Measurements from ENCODE around the gene SEMA4A. TPM values are rescaled to one million over a fixed set of nuclear protein-coding genes. Genes with fewer than 3 reads are reported as not detected.

SEMA4A gene
- total RNA-seq, 1 experiment from 2014 or later = 0.49 TPM

DNA sequence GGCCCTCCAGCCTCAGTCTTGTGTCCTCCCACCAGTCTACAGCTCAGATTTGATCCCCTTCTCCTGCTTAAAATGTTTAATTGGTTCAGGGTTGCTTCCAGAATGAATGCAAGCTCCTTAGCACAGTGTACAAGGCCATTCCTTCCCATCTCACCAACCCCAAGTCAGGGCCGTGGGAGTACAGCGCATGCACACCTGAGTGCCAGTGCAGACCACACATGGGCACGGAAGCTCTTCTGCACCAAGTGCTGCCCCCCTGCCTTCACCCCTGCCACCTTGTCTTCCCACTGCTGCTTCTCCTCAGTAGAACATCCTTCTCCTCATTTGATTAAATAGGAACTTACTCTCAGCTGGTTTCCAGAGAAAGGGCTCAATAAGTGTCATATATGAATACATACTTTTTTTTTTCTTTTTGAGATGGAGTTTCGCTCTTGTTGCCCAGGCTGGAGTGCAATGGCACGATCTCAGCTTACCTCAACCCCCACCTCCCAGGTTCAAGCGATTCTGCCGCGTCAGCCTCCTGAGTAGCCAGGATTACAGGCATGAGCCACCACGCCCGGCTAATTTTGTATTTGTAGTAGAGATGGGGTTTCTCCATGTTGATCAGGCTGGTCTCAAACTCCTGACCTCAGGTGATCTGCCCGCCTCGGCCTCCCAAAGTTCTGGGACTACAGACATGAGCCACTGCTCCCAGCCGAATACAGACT, 68.8 kb downstream of the SEMA4A start:
- no peak overlapping the region for H3K4me3 ChIP-seq
- no peaks in the 10 kb centered on the region for H3K27me3 ChIP-seq
- no peak for DNase-seq
- H3K9me3 ChIP-seq = no peaks in the 10 kb centered on the region
- H3K36me3 ChIP-seq = peaks cover 53% of the 10 kb centered on the region

DNA sequence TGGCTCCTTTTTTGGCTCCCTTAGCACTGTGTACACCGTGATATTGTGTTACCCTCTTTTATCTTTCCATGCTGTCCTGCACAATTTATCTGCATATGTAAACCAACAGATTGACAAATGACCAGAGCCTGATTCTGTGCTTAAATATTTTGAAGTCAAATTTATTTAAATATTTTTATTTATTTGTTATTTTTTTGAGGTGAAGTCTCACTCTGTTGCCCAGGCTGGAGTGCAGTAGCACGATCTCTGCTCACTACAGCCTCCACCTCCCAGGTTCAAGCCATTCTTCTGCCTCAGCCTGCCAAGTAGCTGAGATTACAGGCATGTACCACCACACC, 72.3 kb downstream of the SEMA4A start:
- Histone ChIP-seq H3K4me3 (no peak overlapping the region), H3K36me3 (peaks cover 62% of the 10 kb centered on the region), H3K9me3 (no peaks in the 10 kb centered on the region), H3K27me3 (no peaks in the 10 kb centered on the region)
- DNase-seq = no peak

- Histone ChIP-seq H3K4me3 (no peak overlapping the region), H3K9me3 (no peaks in the 10 kb centered on the region), H3K36me3 (peaks cover 60% of the 10 kb centered on the region), H3K27me3 (no peaks in the 10 kb centered on the region)
- DNase-seq = no peak
Measured at GRCh38 chr1:156226116-156226538, 72.7 kb downstream of the SEMA4A start.

- no peak for DNase-seq
Measured at GRCh38 chr1:156226782-156227181, 73.4 kb downstream of the SEMA4A start.

More at GRCh38 chr1:156226782-156227181, 73.4 kb downstream of the SEMA4A start:
- H3K27me3 ChIP-seq = no peaks in the 10 kb centered on the region
- H3K36me3 ChIP-seq = peaks cover 53% of the 10 kb centered on the region
- H3K4me3 ChIP-seq = no peak overlapping the region
- no peaks in the 10 kb centered on the region for H3K9me3 ChIP-seq

Other genes starting within 250 kb of the SEMA4A start
- 43.4 and 54.6 TPM in 2 replicates for gene RIT1, start 242.2 kb upstream of the SEMA4A start, total RNA-seq (2014; rRNA removed; shearing (Covaris generic); ENCODE audit: low replicate concordance)
- gene KHDC4, start 219.2 kb upstream of the SEMA4A start, total RNA-seq (2014; rRNA removed; shearing (Covaris generic); ENCODE audit: low replicate concordance) = 26.0 and 32.1 TPM in 2 replicates
- gene RXFP4, start 211.9 kb upstream of the SEMA4A start, total RNA-seq (2014; rRNA removed; shearing (Covaris generic); ENCODE audit: low replicate concordance) = not detected in 2 replicates
- 38.7 and 70.6 TPM in 2 replicates for gene ARHGEF2, start 175.0 kb upstream of the SEMA4A start, total RNA-seq (2014; rRNA removed; shearing (Covaris generic); ENCODE audit: low replicate concordance)
- gene SSR2, start 132.6 kb upstream of the SEMA4A start, total RNA-seq (2014; rRNA removed; shearing (Covaris generic); ENCODE audit: low replicate concordance) = 243 and 387 TPM in 2 replicates
- gene UBQLN4, start 99.8 kb upstream of the SEMA4A start, total RNA-seq (2014; rRNA removed; shearing (Covaris generic); ENCODE audit: low replicate concordance) = 29.3 and 40.3 TPM in 2 replicates
- 5.8 and 16.9 TPM in 2 replicates for gene LAMTOR2, start 98.8 kb upstream of the SEMA4A start, total RNA-seq (2014; rRNA removed; shearing (Covaris generic); ENCODE audit: low replicate concordance)
- not detected in 2 replicates for gene RAB25, start 92.4 kb upstream of the SEMA4A start, total RNA-seq (2014; rRNA removed; shearing (Covaris generic); ENCODE audit: low replicate concordance)
- 2.3 and 2.7 TPM in 2 replicates for gene MEX3A, start 71.1 kb upstream of the SEMA4A start, total RNA-seq (2014; rRNA removed; shearing (Covaris generic); ENCODE audit: low replicate concordance)
- 1,337 and 1,568 TPM in 2 replicates for gene LMNA, start 38.9 kb upstream of the SEMA4A start, total RNA-seq (2014; rRNA removed; shearing (Covaris generic); ENCODE audit: low replicate concordance)
- gene SLC25A44, start 40.5 kb downstream of the SEMA4A start, total RNA-seq (2014; rRNA removed; shearing (Covaris generic); ENCODE audit: low replicate concordance) = 12.7 and 13.1 TPM in 2 replicates
- 161 and 219 TPM in 2 replicates for gene PMF1, start 59.4 kb downstream of the SEMA4A start, total RNA-seq (2014; rRNA removed; shearing (Covaris generic); ENCODE audit: low replicate concordance)
- gene BGLAP, start 88.6 kb downstream of the SEMA4A start, total RNA-seq (2014; rRNA removed; shearing (Covaris generic); ENCODE audit: low replicate concordance) = 2.3 TPM in 1 of 2 replicates, not detected in the other
- 0.59 TPM in 1 of 2 replicates, not detected in the other for gene PAQR6, start 94.5 kb downstream of the SEMA4A start, total RNA-seq (2014; rRNA removed; shearing (Covaris generic); ENCODE audit: low replicate concordance)
- gene SMG5, start 129.2 kb downstream of the SEMA4A start, total RNA-seq (2014; rRNA removed; shearing (Covaris generic); ENCODE audit: low replicate concordance) = 75.7 and 99.5 TPM in 2 replicates
- gene TMEM79, start 130.7 kb downstream of the SEMA4A start, total RNA-seq (2014; rRNA removed; shearing (Covaris generic); ENCODE audit: low replicate concordance) = 2.4 and 5.8 TPM in 2 replicates
- 2.9 and 8.7 TPM in 2 replicates for gene GLMP, start 142.1 kb downstream of the SEMA4A start, total RNA-seq (2014; rRNA removed; shearing (Covaris generic); ENCODE audit: low replicate concordance)
- gene VHLL, start 145.7 kb downstream of the SEMA4A start, total RNA-seq (2014; rRNA removed; shearing (Covaris generic); ENCODE audit: low replicate concordance) = not detected in 2 replicates
- gene CCT3, start 184.7 kb downstream of the SEMA4A start, total RNA-seq (2014; rRNA removed; shearing (Covaris generic); ENCODE audit: low replicate concordance) = 1,070 and 1,240 TPM in 2 replicates
- gene TSACC, start 184.9 kb downstream of the SEMA4A start, total RNA-seq (2014; rRNA removed; shearing (Covaris generic); ENCODE audit: low replicate concordance) = 1.3 TPM in 1 of 2 replicates, not detected in the other
- not detected in 2 replicates for gene RHBG, start 215.6 kb downstream of the SEMA4A start, total RNA-seq (2014; rRNA removed; shearing (Covaris generic); ENCODE audit: low replicate concordance)